RWPE2 (cell line): ENCODE data around the gene FAM13C.

Experiments
- ATAC-seq: fragments of 200-7000 bp; cut with Tn5 transposase; 3 replicates; pipeline ENCODE4 v1.9.1; 2021; ENCODE audit warnings: low read depth
- DNase-seq: peaks from one replicate; pipeline ENCODE4 v3.0.0-alpha.2; 2020; ENCODE audit warnings: low spot score
- H3K27ac ChIP-seq: fragments of 450-650 bp; 2 replicates; pipeline ENCODE4 v1.5.1; 2017; ENCODE audit warnings: mild to moderate bottlenecking; ENCODE audit not compliant: poor library complexity, severe bottlenecking
- H3K27me3 ChIP-seq: fragments of 250-450 bp; sonication (Bioruptor Pico); 2 replicates; pipeline ENCODE4 v1.5.1; 2021; ENCODE audit warnings: mild to moderate bottlenecking, moderate library complexity; ENCODE audit not compliant: insufficient read depth, poor library complexity, severe bottlenecking
- H3K36me3 ChIP-seq: fragments of 250-450 bp; sonication (Bioruptor Pico); 2 replicates; pipeline ENCODE4 v1.5.1; 2020; ENCODE audit warnings: low read depth, mild to moderate bottlenecking, moderate library complexity
- H3K4me1 ChIP-seq: fragments of 250-450 bp; sonication (Bioruptor Pico); 2 replicates; pipeline ENCODE4 v1.5.1; 2021; ENCODE audit warnings: mild to moderate bottlenecking, moderate library complexity; ENCODE audit not compliant: insufficient read depth, poor library complexity, severe bottlenecking
- H3K4me3 ChIP-seq: fragments of 250-450 bp; sonication (Bioruptor Pico); 2 replicates; pipeline ENCODE4 v1.5.1; 2021; ENCODE audit warnings: mild to moderate bottlenecking, moderate library complexity; ENCODE audit not compliant: severe bottlenecking
- H3K9me3 ChIP-seq: fragments of 250-450 bp; sonication (Bioruptor Pico); 2 replicates; pipeline ENCODE4 v1.5.1; 2021; ENCODE audit warnings: mild to moderate bottlenecking, moderate library complexity; ENCODE audit not compliant: severe bottlenecking
- CTCF ChIP-seq: fragments of 450-650 bp; IDR thresholded peaks from one replicate; pipeline ENCODE4 v1.5.1; 2017; ENCODE audit warnings: mild to moderate bottlenecking, moderate library complexity; ENCODE audit not compliant: poor library complexity, severe bottlenecking

Gene FAM13C

GRCh38 chr10:59301067-59301754 is 61.1 kb downstream of the FAM13C start:
- TF ChIP-seq CTCF: no peak
- H3K9me3 ChIP-seq: no peaks in the 10 kb centered on the region

GRCh38 chr10:59300386-59300785 is 62.0 kb downstream of the FAM13C start:
- ATAC-seq: no peak
- Histone ChIP-seq H3K27ac (no peak overlapping the region), H3K9me3 (no peaks in the 10 kb centered on the region), H3K4me1 (no peaks in the 10 kb centered on the region), H3K27me3 (no peaks in the 10 kb centered on the region), H3K36me3 (no peaks in the 10 kb centered on the region), H3K4me3 (no peak overlapping the region)
- no peak for DNase-seq
- TF ChIP-seq CTCF: no peak

More at GRCh38 chr10:59301067-59301754, 61.1 kb downstream of the FAM13C start:
- no peak for DNase-seq
- Histone ChIP-seq H3K4me3 (no peak overlapping the region), H3K27ac (no peak overlapping the region), H3K27me3 (no peaks in the 10 kb centered on the region), H3K4me1 (no peaks in the 10 kb centered on the region), H3K36me3 (no peaks in the 10 kb centered on the region)
- no peak for ATAC-seq

GRCh38 chr10:59299933-59300332 is 62.4 kb downstream of the FAM13C start:
- no peaks in the 10 kb centered on the region for H3K9me3 ChIP-seq
- no peak for TF ChIP-seq CTCF
- no peaks in the 10 kb centered on the region for H3K27me3 ChIP-seq
- no peak overlapping the region for H3K4me3 ChIP-seq
- DNase-seq (no peak), ATAC-seq (no peak)
- no peaks in the 10 kb centered on the region for H3K36me3 ChIP-seq
- no peaks in the 10 kb centered on the region for H3K4me1 ChIP-seq
- H3K27ac ChIP-seq: no peak overlapping the region

GRCh38 chr10:59290448-59290847 is 71.9 kb downstream of the FAM13C start:
- H3K36me3 ChIP-seq: no peaks in the 10 kb centered on the region
- H3K9me3 ChIP-seq: no peaks in the 10 kb centered on the region
- no peaks in the 10 kb centered on the region for H3K27me3 ChIP-seq
- H3K27ac ChIP-seq: no peak overlapping the region
- no peak for ATAC-seq
- DNase-seq: no peak
- TF ChIP-seq CTCF: no peak
- H3K4me3 ChIP-seq: no peak overlapping the region
- H3K4me1 ChIP-seq: no peaks in the 10 kb centered on the region

GRCh38 chr10:59289853-59290252 is 72.5 kb downstream of the FAM13C start:
- TF ChIP-seq CTCF: no peak
- Histone ChIP-seq H3K27me3 (no peaks in the 10 kb centered on the region), H3K36me3 (no peaks in the 10 kb centered on the region), H3K4me3 (no peak overlapping the region), H3K9me3 (no peaks in the 10 kb centered on the region), H3K4me1 (no peaks in the 10 kb centered on the region), H3K27ac (no peak overlapping the region)
- DNase-seq (no peak), ATAC-seq (no peak)
